Gastrocnemius medialis (tissue), 4 donors: ENCODE measurements around the gene CDKAL1. TPM values are rescaled to one million over a fixed set of nuclear protein-coding genes. Genes with fewer than 3 reads are reported as not detected.

Experiments used
- ATAC-seq, 2 donors: fragments of 150-250 bp; one replicate each; pipeline ENCODE4 v1.9.1; 2016
- DNase-seq, 2 donors: peaks; one replicate each; pipeline ENCODE4 v3.0.0-alpha.2; 2019
- H3K27ac ChIP-seq, 4 donors: fragments of 200-600 bp; sonication (generic); 1 replicate in 1 of 4; 2 replicates in 3 of 4; pipeline ENCODE4 v1.5.1; 2016 to 2018; ENCODE audit warnings: mild to moderate bottlenecking in 2 of 4, moderate library complexity in 1 of 4
- H3K27me3 ChIP-seq, 3 donors: fragments of 200-600 bp; sonication (generic) in 2 of 3; 1 replicate in 1 of 3; 2 replicates in 2 of 3; pipeline versions ENCODE4 v1.5.1 to v1.6.0; 2016 to 2019; ENCODE audit warnings: mild to moderate bottlenecking in 1 of 3, moderate library complexity in 1 of 3
- H3K36me3 ChIP-seq, 2 donors: fragments of 200-600 bp; sonication (generic) in 1 of 2; one replicate each; pipeline ENCODE4 v1.5.1; 2017 to 2018
- H3K4me1 ChIP-seq, 2 donors: fragments of 200-600 bp; sonication (generic) in 1 of 2; one replicate each; pipeline ENCODE4 v1.5.1; 2016 to 2017; ENCODE audit warnings: mild to moderate bottlenecking in 2 of 2
- H3K4me3 ChIP-seq, 4 donors: fragments of 200-600 bp; sonication (generic) in 3 of 4; 1 replicate in 1 of 4; 2 replicates in 3 of 4; pipeline ENCODE4 v1.5.1; 2016 to 2019; ENCODE audit warnings: mild to moderate bottlenecking in 2 of 4
- H3K9me3 ChIP-seq, 3 donors: fragments of 200-600 bp; sonication (generic) in 2 of 3; 1 replicate in 1 of 3; 2 replicates in 2 of 3; pipeline ENCODE4 v1.5.1; 2016 to 2019
- CTCF ChIP-seq, 5 experiments: fragments of 450-650 bp in 3 of 5; fragments of 200-600 bp in 2 of 5; sonication (generic) in 2 of 5; IDR thresholded peaks in 4 of 5; conservative IDR thresholded peaks in 1 of 5; 1 replicate in 4 of 5; 2 replicates in 1 of 5; pipeline ENCODE4 v1.5.1; 2016 to 2019; ENCODE audit warnings: antibody characterized with exemption in 5 of 5, mild to moderate bottlenecking in 3 of 5, moderate library complexity in 3 of 5
- POLR2A ChIP-seq, 2 donors: fragments of 450-650 bp; IDR thresholded peaks; one replicate each; pipeline ENCODE4 v1.6.1; 2017; ENCODE audit warnings: antibody characterized with exemption in 2 of 2, mild to moderate bottlenecking in 2 of 2, moderate library complexity in 2 of 2
- in situ Hi-C, 4 donors: fragments of 200-750 bp; cut with MboI; loops; one replicate each; pipeline versions ENCODE4 v1.15.0 to v1.8.0; 2017; ENCODE audit warnings: low sequenced_read_pairs in 4 of 4
- intact Hi-C: fragments of 100-400 bp; cut with DNase I; formaldehyde crosslinking; loops from one replicate; pipeline ENCODE4 v1.15.1; 2023; ENCODE audit warnings: low total_unique reads
- total RNA-seq, 4 donors: library from RNA; depleted of rRNA; stranded (reverse); fragments of >200 nt; gene quantifications; one replicate each; pipeline versions ENCODE4 v1.1.0 to v1.2.3, GENCODE V29; 2016

Gene CDKAL1
- total RNA-seq, 4 donors from 2014 or later = 9.6 to 17.0 (median 11.4) TPM

- in situ Hi-C loops = no loop called here
- H3K27ac ChIP-seq = no peak overlapping the region
- H3K36me3 ChIP-seq = no peaks in the 10 kb centered on the region
- no peak for DNase-seq
- no peaks in the 10 kb centered on the region for H3K27me3 ChIP-seq
- no peak for TF ChIP-seq POLR2A (IDR thresholded peaks at IDR 0.05)
- no peak for TF ChIP-seq CTCF (IDR thresholded peaks at IDR 0.05 in 4 of 5, conservative IDR thresholded peaks at IDR 0.05 in 1 of 5)
- peaks cover 0 to 4% of the 10 kb centered on the region in 2 donors for H3K4me1 ChIP-seq
- no peak overlapping the region for H3K4me3 ChIP-seq
- intact Hi-C loops = no loop called here
- ATAC-seq = no peak
- H3K9me3 ChIP-seq = no peaks in the 10 kb centered on the region
Measured at GRCh38 chr6:20805021-20805420, 270.8 kb downstream of the CDKAL1 start.

DNA sequence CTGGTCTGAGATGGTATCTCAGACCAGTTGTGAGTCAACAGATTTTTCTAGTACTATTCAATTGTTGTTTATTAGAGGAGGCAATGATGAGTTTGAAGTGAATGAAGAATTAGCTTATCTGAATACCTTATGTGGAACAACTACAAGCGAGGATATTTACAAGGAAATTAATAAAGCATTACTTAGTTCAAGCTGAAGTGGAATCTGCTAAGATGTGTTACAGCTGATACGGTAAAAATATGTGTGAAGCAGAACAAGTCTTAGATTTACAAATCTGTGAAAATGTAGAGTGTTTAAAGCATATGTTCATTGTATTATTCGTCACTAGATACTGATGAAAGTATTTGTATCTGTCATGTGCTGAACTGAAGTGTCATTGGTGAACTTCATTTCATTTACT is 272.4 kb downstream of the CDKAL1 start:
- Histone ChIP-seq H3K4me3 (no peak overlapping the region), H3K4me1 (peaks cover 10 to 17% of the 10 kb centered on the region in 2 donors), H3K27ac (no peak overlapping the region), H3K9me3 (no peaks in the 10 kb centered on the region), H3K27me3 (no peaks in the 10 kb centered on the region), H3K36me3 (no peaks in the 10 kb centered on the region)
- intact Hi-C loops (no loop called here), in situ Hi-C loops (no loop called here)
- DNase-seq = no peak
- no peak for ATAC-seq
- TF ChIP-seq CTCF (IDR thresholded peaks at IDR 0.05 in 4 of 5, conservative IDR thresholded peaks at IDR 0.05 in 1 of 5) (no peak), POLR2A (IDR thresholded peaks at IDR 0.05) (no peak)

DNA sequence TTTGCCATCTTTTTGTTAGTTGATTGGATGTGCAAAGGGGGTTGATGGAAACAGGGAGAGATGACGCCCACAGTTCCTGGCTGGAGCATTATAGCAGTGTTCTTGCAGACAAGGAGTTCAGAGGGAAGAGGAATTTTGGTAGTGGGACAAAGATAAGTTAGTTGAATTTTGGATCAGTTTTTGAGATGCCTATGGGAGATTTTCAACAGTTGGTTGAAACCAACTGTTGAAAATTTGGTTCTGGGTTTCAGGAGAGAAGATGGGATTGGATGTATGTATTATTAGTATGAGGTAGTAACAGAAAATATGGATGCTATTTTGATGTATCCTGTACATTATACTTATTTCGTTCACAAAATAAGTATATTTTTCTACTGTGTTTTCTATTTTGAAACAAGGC is 274.2 kb downstream of the CDKAL1 start:
- Histone ChIP-seq H3K27ac (no peak overlapping the region), H3K27me3 (no peaks in the 10 kb centered on the region), H3K9me3 (no peaks in the 10 kb centered on the region), H3K36me3 (no peaks in the 10 kb centered on the region), H3K4me3 (no peak overlapping the region), H3K4me1 (peaks cover 12 to 17% of the 10 kb centered on the region in 2 donors)
- intact Hi-C loops (no loop called here), in situ Hi-C loops (no loop called here)
- no peak for ATAC-seq
- TF ChIP-seq CTCF (IDR thresholded peaks at IDR 0.05 in 4 of 5, conservative IDR thresholded peaks at IDR 0.05 in 1 of 5) = no peak
- no peak for TF ChIP-seq POLR2A (IDR thresholded peaks at IDR 0.05)
- DNase-seq = no peak

- ATAC-seq = no peak
- H3K27ac ChIP-seq = no peak overlapping the region
- no peaks in the 10 kb centered on the region for H3K27me3 ChIP-seq
Measured at GRCh38 chr6:20808924-20809323, 274.7 kb downstream of the CDKAL1 start.

More at GRCh38 chr6:20808924-20809323, 274.7 kb downstream of the CDKAL1 start:
- Histone ChIP-seq H3K4me3 (no peak overlapping the region), H3K9me3 (no peaks in the 10 kb centered on the region), H3K4me1 (peaks cover 12 to 17% of the 10 kb centered on the region in 2 donors), H3K36me3 (no peaks in the 10 kb centered on the region)
- in situ Hi-C loops (no loop called here), intact Hi-C loops (no loop called here)
- no peak for TF ChIP-seq CTCF (IDR thresholded peaks at IDR 0.05 in 4 of 5, conservative IDR thresholded peaks at IDR 0.05 in 1 of 5)
- TF ChIP-seq POLR2A (IDR thresholded peaks at IDR 0.05) = no peak
- DNase-seq = no peak
